GM12872 (cell line): ENCODE data around the gene HOPX.

Experiments
- TF ChIP-seq, protein P1 (sequence below): IDR thresholded peaks from 3 replicates; pipeline ENCODE4 v1.5.1; 2011; ENCODE audit warnings: low read depth, mild to moderate bottlenecking, low read length, moderate library complexity; ENCODE audit not compliant: insufficient read depth

Gene HOPX

DNA sequence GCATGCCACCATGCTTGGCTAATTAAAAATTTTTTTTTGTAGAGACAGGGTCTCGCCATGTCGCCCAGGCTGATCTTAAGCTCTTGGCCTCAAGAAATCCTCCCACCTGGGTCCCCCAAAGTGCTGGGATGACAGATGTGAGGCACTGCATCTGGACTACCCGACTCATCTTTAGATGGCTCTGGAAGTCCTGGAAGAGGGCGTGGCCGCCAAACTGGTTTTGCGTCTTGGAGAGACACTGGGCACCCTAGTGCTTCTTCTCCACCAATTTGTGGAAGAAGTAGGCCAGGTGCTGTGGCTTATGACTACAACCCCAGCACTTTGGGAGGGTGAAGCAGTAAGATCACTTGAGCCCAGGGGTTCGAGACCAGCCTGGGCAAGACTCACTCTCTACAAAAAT lies 47.6 kb downstream of the HOPX start:
- TF ChIP-seq, protein P1, sequence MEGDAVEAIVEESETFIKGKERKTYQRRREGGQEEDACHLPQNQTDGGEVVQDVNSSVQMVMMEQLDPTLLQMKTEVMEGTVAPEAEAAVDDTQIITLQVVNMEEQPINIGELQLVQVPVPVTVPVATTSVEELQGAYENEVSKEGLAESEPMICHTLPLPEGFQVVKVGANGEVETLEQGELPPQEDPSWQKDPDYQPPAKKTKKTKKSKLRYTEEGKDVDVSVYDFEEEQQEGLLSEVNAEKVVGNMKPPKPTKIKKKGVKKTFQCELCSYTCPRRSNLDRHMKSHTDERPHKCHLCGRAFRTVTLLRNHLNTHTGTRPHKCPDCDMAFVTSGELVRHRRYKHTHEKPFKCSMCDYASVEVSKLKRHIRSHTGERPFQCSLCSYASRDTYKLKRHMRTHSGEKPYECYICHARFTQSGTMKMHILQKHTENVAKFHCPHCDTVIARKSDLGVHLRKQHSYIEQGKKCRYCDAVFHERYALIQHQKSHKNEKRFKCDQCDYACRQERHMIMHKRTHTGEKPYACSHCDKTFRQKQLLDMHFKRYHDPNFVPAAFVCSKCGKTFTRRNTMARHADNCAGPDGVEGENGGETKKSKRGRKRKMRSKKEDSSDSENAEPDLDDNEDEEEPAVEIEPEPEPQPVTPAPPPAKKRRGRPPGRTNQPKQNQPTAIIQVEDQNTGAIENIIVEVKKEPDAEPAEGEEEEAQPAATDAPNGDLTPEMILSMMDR = no peak

DNA sequence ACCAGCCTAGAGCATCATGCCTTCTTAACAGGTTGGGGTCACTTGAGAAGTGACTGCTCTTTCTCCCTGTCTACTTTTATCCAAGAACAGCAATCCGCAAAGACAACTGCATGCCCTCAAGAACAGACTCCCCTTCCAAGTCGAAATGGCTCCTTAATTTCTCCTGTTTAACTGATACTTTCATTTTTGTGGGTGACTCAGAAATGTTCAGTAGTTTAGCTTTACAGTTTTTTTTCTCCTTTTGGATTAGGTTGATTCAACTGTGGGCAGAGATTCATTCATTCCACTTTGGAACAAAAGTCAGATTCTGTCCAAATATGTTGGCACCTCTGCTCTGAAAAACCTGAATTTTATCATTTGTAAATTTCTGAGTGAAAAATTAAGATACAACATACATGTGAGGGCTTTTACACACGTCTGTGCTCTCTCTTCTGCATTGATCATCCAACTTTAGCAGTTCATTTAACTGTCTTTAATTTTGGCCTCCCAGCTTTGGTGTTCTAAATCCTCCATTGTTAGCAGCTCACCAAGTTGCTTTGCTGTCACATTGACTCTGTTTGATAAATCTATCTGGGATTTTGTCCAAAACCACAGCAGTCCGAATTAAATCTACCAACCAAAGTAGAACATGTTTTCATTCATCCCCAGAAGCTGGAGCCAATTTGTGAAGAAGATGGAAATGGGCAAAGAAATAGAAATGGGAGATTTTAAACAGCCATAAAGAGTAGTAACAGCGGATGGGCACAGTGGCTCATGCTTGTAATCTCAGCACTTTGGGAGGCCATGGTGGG lies 50.0 kb downstream of the HOPX start:
- TF ChIP-seq, protein P1 = no peak

DNA sequence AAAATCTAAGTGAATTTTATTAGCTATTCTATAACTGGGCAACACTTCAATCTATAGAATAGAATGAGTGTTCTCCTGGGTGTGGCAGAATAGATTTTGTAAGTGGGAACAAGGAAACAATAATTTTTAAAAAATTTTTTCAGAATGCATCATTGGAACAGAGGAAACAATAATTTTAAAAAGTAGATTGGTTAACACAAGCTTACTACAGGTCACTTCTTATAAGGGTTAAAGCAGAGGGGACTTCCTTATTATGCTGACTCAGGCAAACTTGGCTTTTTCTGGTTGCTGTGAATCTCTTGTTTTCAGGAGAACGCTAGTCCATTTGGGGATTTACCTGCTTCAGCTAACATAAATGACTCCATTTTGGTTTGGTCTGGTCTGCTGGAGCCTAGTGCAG lies 52.5 kb downstream of the HOPX start:
- TF ChIP-seq, protein P1 = no peak

DNA sequence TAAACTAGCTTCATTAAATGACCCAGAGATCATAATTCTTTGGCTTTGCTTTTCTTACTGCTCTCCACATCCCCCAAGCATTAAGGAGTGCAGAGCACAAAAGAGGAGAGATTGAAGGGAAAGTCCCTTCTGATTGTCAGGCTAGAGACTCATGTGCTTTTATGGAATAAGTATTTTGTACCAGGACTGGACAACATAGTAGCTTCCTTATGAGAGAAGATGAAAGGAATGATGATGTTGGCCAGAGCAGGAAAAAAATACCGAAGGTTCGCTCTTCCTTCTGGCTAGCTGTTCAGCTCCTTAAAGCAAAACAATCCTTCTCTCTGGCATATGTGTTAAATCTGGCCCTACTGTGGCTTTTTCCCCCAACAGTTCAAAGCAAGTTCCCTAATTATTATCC lies 53.1 kb downstream of the HOPX start:
- TF ChIP-seq, protein P1 = no peak

DNA sequence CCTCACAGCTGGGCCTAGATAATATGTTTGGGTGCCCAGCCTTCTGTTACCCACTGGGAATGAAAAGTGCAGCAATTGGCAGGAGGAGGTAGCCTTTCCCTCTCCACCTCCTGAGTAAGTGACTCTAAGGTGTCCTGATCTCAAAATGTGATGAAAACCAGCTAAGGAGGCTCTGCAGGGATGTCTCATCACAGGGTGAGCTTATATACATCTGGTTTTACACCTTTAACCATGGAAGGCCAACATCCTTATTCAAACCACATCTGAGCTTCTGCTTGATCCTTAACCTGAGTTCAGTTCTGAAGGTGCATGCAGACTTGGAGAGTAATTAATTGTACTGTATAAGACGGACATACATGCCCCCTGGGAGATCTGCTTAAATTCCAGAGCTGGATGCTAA lies 53.7 kb downstream of the HOPX start:
- TF ChIP-seq, protein P1 = no peak

DNA sequence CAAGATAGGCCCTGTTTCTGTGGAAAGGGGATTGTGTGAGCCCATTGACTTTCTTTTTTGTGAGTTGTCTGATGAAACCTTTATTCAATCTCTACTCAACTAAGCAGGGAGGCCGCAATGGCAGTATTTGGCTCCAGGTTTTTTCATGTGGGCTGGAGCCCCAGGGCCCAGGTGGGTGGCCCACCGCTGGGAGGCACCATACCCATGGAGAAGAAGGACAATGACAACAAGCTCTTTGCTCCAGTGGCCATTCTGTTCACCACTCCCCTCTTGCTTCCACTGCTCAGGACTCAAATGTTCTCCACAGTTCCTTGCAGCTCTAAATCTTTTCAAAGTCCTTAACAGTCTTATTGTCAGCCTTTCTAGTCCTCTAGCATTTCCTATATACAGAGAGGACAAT lies 54.1 kb downstream of the HOPX start:
- TF ChIP-seq, protein P1 = 0 out of 3 replicates have a peak, but pooled peaks have one; percentile 13

DNA sequence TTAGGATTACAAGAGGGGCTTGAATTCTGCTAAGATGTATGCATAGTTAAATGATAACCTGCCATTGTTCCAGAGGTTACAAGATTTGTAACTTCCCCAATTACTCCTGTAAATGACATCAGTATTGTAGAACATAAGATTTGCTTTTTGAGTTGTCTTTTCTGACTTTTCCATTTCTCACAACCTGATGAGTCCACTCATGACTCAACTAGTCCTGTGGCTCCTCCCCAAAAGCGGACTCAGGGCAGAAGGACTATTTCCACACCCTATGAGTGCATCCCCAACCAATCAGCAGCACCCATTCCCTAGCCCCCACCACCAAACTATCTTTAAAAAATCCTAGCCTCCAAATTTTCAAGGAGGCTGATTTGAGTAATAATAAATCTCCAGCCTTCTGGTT lies 54.7 kb downstream of the HOPX start:
- TF ChIP-seq, protein P1 = no peak
